HepG2 (cell line): ENCODE results near the gene HPCAL1.

ENCODE experiments used
- HOXA7 ChIP-seq: sonication (generic); formaldehyde crosslinking; IDR thresholded peaks from 2 replicates; pipeline ENCODE4 v1.8.1; 2022; ENCODE audit warnings: mild to moderate bottlenecking, missing genetic modification reagents, moderate library complexity
- MYC ChIP-seq: sonication (generic); formaldehyde crosslinking; IDR thresholded peaks from 2 replicates; pipeline ENCODE4 v1.9.0; 2021; ENCODE audit warnings: missing genetic modification reagents, borderline replicate concordance
- PCBP1 ChIP-seq: fragments of 200-400 bp; formaldehyde crosslinking; IDR thresholded peaks from 2 replicates; pipeline ENCODE4 v1.6.1; 2017; ENCODE audit warnings: mild to moderate bottlenecking, low read depth, low read length, borderline replicate concordance
- POLR2A ChIP-seq, 2 experiments: IDR thresholded peaks; 2 replicates each; pipeline ENCODE4 v1.6.1; 2011; ENCODE audit warnings: low read depth in 2 of 2, low read length in 2 of 2, mild to moderate bottlenecking in 1 of 2, moderate library complexity in 1 of 2; ENCODE audit not compliant: insufficient read depth in 1 of 2
- TCF12 ChIP-seq, 2 experiments: fragments of 450-650 bp in 1 of 2; sonication (generic) in 1 of 2; formaldehyde crosslinking in 1 of 2; IDR thresholded peaks; 2 replicates each; pipeline versions ENCODE4 v1.6.1 to v1.8.0; 2017 to 2022; ENCODE audit warnings: antibody characterized with exemption in 1 of 2, mild to moderate bottlenecking in 1 of 2, missing genetic modification reagents in 1 of 2, moderate library complexity in 1 of 2
- ZNF274 ChIP-seq: sonication (generic); formaldehyde crosslinking; IDR thresholded peaks from 2 replicates; pipeline ENCODE4 v1.5.1; 2020; ENCODE audit warnings: mild to moderate bottlenecking, missing genetic modification reagents
- TF ChIP-seq, protein P1 (sequence below): sonication (generic); formaldehyde crosslinking; IDR thresholded peaks from 2 replicates; pipeline ENCODE4 v1.4.0; 2020; ENCODE audit warnings: low read depth, mild to moderate bottlenecking, missing genetic modification reagents
- TF ChIP-seq, protein P2 (sequence below): sonication (generic); formaldehyde crosslinking; IDR thresholded peaks from 2 replicates; pipeline ENCODE4 v1.5.0; 2020; ENCODE audit warnings: mild to moderate bottlenecking, missing genetic modification reagents, moderate library complexity
- TF ChIP-seq, protein P3 (sequence below): sonication (generic); formaldehyde crosslinking; IDR thresholded peaks from 2 replicates; pipeline ENCODE4 v1.4.0; 2020; ENCODE audit warnings: missing genetic modification reagents
- TF ChIP-seq, protein P4 (sequence below): IDR thresholded peaks from 2 replicates; pipeline ENCODE4 v1.6.1; 2012; ENCODE audit warnings: inconsistent platforms

DNA sequence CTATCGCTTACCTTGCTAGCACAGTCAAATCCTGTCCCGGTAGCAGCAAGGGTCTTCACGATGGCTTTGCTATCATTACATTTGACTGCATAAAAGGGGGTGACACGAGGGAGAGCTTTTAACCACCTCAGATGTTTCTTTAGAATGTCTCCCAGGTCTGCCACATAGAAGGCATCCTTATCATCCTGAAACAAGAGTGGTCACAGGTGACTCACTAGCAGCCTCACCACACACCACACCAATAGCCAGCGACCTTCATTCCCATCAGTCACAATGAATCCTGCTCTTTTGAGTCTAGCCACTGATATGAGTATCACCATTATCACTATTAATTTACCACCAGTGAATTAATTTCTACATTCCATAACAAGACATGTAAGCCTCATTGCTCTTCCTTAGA is 141.8 kb downstream of the HPCAL1 start:
- TF ChIP-seq, protein P1, sequence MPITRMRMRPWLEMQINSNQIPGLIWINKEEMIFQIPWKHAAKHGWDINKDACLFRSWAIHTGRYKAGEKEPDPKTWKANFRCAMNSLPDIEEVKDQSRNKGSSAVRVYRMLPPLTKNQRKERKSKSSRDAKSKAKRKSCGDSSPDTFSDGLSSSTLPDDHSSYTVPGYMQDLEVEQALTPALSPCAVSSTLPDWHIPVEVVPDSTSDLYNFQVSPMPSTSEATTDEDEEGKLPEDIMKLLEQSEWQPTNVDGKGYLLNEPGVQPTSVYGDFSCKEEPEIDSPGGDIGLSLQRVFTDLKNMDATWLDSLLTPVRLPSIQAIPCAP = no peak
- TF ChIP-seq PCBP1 (no peak), ZNF274 (no peak), MYC (no peak), TCF12 (IDR thresholded peaks at IDR 0.05) (no peak), TCF12 (CRISPR knock-in tag; IDR thresholded peaks at IDR 0.05) (no peak), POLR2A (IDR thresholded peaks at IDR 0.05; ENCODE audit: insufficient read depth in 1 of 2, low read depth in 2 of 2, low read length in 2 of 2) (no peak), HOXA7 (no peak)
- TF ChIP-seq, protein P2, sequence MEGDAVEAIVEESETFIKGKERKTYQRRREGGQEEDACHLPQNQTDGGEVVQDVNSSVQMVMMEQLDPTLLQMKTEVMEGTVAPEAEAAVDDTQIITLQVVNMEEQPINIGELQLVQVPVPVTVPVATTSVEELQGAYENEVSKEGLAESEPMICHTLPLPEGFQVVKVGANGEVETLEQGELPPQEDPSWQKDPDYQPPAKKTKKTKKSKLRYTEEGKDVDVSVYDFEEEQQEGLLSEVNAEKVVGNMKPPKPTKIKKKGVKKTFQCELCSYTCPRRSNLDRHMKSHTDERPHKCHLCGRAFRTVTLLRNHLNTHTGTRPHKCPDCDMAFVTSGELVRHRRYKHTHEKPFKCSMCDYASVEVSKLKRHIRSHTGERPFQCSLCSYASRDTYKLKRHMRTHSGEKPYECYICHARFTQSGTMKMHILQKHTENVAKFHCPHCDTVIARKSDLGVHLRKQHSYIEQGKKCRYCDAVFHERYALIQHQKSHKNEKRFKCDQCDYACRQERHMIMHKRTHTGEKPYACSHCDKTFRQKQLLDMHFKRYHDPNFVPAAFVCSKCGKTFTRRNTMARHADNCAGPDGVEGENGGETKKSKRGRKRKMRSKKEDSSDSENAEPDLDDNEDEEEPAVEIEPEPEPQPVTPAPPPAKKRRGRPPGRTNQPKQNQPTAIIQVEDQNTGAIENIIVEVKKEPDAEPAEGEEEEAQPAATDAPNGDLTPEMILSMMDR = no peak
- TF ChIP-seq, protein P3, sequence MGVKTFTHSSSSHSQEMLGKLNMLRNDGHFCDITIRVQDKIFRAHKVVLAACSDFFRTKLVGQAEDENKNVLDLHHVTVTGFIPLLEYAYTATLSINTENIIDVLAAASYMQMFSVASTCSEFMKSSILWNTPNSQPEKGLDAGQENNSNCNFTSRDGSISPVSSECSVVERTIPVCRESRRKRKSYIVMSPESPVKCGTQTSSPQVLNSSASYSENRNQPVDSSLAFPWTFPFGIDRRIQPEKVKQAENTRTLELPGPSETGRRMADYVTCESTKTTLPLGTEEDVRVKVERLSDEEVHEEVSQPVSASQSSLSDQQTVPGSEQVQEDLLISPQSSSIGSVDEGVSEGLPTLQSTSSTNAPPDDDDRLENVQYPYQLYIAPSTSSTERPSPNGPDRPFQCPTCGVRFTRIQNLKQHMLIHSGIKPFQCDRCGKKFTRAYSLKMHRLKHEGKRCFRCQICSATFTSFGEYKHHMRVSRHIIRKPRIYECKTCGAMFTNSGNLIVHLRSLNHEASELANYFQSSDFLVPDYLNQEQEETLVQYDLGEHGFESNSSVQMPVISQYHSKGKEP = no peak
- TF ChIP-seq, protein P4, sequence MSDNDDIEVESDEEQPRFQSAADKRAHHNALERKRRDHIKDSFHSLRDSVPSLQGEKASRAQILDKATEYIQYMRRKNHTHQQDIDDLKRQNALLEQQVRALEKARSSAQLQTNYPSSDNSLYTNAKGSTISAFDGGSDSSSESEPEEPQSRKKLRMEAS = no peak
